B cell (primary cell): ENCODE measurements around the gene TMEM119. TPM values are rescaled to one million over a fixed set of nuclear protein-coding genes. Genes with fewer than 3 reads are reported as not detected.

ENCODE experiments used
- ATAC-seq: fragments of 200-7000 bp; cut with Tn5 transposase; one replicate; pipeline ENCODE4 v1.10.0; 2021; ENCODE audit warnings: low read depth, mild to moderate bottlenecking, moderate number of reproducible peaks, moderate library complexity
- CTCF ChIA-PET: fragments of 350-600 bp; sonication (Branson Sonifier 250); formaldehyde crosslinking; loops from one replicate; lab custom pipeline; 2021; ENCODE audit warnings: antibody characterized with exemption, inconsistent platforms; lab: Charles Lee
- POLR2A ChIA-PET: fragments of 350-600 bp; sonication (Branson Sonifier 250); formaldehyde crosslinking; loops from one replicate; lab custom pipeline; 2021; ENCODE audit warnings: antibody characterized with exemption; lab: Charles Lee
- DNase-seq: peaks from one replicate; pipeline ENCODE4 v3.0.0; 2013
- H2AFZ ChIP-seq: 2 replicates; pipeline ENCODE4 v1.6.1; 2012; ENCODE audit warnings: mild to moderate bottlenecking, low read depth, low read length; ENCODE audit not compliant: insufficient read depth, poor library complexity, severe bottlenecking
- H3K27ac ChIP-seq, 2 donors: 1 replicate in 1 of 2; 2 replicates in 1 of 2; pipeline ENCODE4 v1.5.1; 2012 to 2013; ENCODE audit warnings: low read length in 2 of 2, mild to moderate bottlenecking in 2 of 2, moderate library complexity in 1 of 2
- H3K27me3 ChIP-seq, 4 experiments: fragments of 200-600 bp in 1 of 4; sonication (generic) in 1 of 4; replicated peaks in 1 of 4; 1 replicate in 2 of 4; 2 replicates in 2 of 4; pipeline versions ENCODE4 v1.6.1 to v1.7.0; 2013 to 2016; ENCODE audit warnings: low read length in 3 of 4, mild to moderate bottlenecking in 2 of 4, mixed read lengths in 1 of 4, moderate library complexity in 1 of 4; ENCODE audit not compliant: insufficient read depth in 4 of 4, control insufficient read depth in 3 of 4; ENCODE audit errors: control extremely low read depth in 1 of 4
- H3K36me3 ChIP-seq, 2 experiments: replicated peaks in 1 of 2; 1 replicate in 1 of 2; 2 replicates in 1 of 2; pipeline versions ENCODE4 v1.6.1 to v1.7.1; 2013; ENCODE audit warnings: low read length in 1 of 2; ENCODE audit not compliant: insufficient read depth in 2 of 2, control insufficient read depth in 1 of 2; ENCODE audit errors: control extremely low read depth in 1 of 2, extremely low read depth in 1 of 2
- H3K4me1 ChIP-seq, 2 donors: fragments of 200-600 bp in 1 of 2; sonication (generic) in 1 of 2; 1 replicate in 1 of 2; 2 replicates in 1 of 2; pipeline versions ENCODE4 v1.5.1 to v1.6.1; 2013 to 2017; ENCODE audit warnings: low read length in 2 of 2; ENCODE audit not compliant: control insufficient read depth in 2 of 2, insufficient read depth in 2 of 2
- H3K4me2 ChIP-seq: replicated peaks from 2 replicates; pipeline ENCODE3; 2012; ENCODE audit warnings: mild to moderate bottlenecking, low read depth, low read length; ENCODE audit not compliant: poor library complexity, severe bottlenecking
- H3K4me3 ChIP-seq, 5 experiments: fragments of 200-600 bp in 1 of 5; sonication (generic) in 1 of 5; 1 replicate in 3 of 5; 2 replicates in 2 of 5; pipeline versions ENCODE4 v1.5.1 to v1.7.0; 2011 to 2016; ENCODE audit warnings: low read length in 4 of 5, mild to moderate bottlenecking in 4 of 5, low read depth in 2 of 5, control low read depth in 1 of 5, moderate library complexity in 1 of 5; ENCODE audit not compliant: insufficient read depth in 1 of 5; ENCODE audit errors: control extremely low read depth in 1 of 5, extremely low read depth in 1 of 5
- H3K79me2 ChIP-seq: fragments of 200-600 bp; sonication (generic); one replicate; pipeline ENCODE4 v1.6.0; 2016; ENCODE audit warnings: low read length; ENCODE audit not compliant: control insufficient read depth, insufficient read depth
- H3K9ac ChIP-seq: fragments of 200-600 bp; sonication (generic); 2 replicates; pipeline ENCODE4 v1.6.1; 2017; ENCODE audit warnings: mild to moderate bottlenecking, low read length, moderate library complexity
- H3K9me3 ChIP-seq, 3 donors: one replicate each; pipeline versions ENCODE4 v1.6.1 to v1.7.1; 2013; ENCODE audit warnings: low read length in 2 of 3; ENCODE audit not compliant: control insufficient read depth in 2 of 3, insufficient read depth in 1 of 3; ENCODE audit errors: control extremely low read depth in 1 of 3
- H4K20me1 ChIP-seq: 2 replicates; pipeline ENCODE4 v1.6.0; 2012; ENCODE audit warnings: mild to moderate bottlenecking, low read length; ENCODE audit not compliant: insufficient read depth, control insufficient read depth, poor library complexity, severe bottlenecking
- H3K27ac Mint-ChIP-seq: one replicate; pipeline ENCODE4 v1.8.0; 2021; ENCODE audit warnings: mixed read lengths
- H3K27me3 Mint-ChIP-seq: one replicate; pipeline ENCODE4 v1.8.0; 2021; ENCODE audit warnings: mixed read lengths
- H3K4me1 Mint-ChIP-seq: one replicate; pipeline ENCODE4 v1.8.0; 2021; ENCODE audit warnings: mixed read lengths
- H3K4me3 Mint-ChIP-seq: one replicate; pipeline ENCODE4 v1.8.0; 2021; ENCODE audit warnings: mixed read lengths
- H3K9me3 Mint-ChIP-seq: one replicate; pipeline ENCODE4 v1.8.0; 2022; ENCODE audit warnings: mixed read lengths; ENCODE audit not compliant: insufficient read depth
- EZH2 ChIP-seq: IDR thresholded peaks from 2 replicates; pipeline ENCODE4 v1.6.1; 2012; ENCODE audit warnings: borderline replicate concordance, low read depth, mild to moderate bottlenecking, moderate library complexity, low read length; ENCODE audit not compliant: insufficient read depth, poor library complexity, severe bottlenecking
- WGBS: methylation state at CpG from one replicate; pipeline ENCODE4 v1.1.5; 2013; ENCODE audit warnings: missing lambda C conversion rate; ENCODE audit not compliant: insufficient coverage; 5-methylcytosine and 5-hydroxymethylcytosine counted together
- intact Hi-C: fragments of 100-400 bp; cut with micrococcal nuclease; formaldehyde crosslinking; loops from one replicate; pipeline ENCODE4 v1.10.0; 2022
- polyA plus RNA-seq: library from polyadenylated mRNA; depleted of rRNA; stranded (reverse); fragments of >200 nt; gene quantifications from 2 replicates; pipeline ENCODE4 v1.2.3, GENCODE V29; 2012
- total RNA-seq, 2 donors: library from RNA; stranded (reverse); fragments of 120-200 nt in 1 of 2; gene quantifications; 1 replicate in 1 of 2; 2 replicates in 1 of 2; pipeline versions ENCODE4 v1.2.3 to v1.2.4, GENCODE V29; 2013 to 2022
- TF ChIP-seq, protein P1 (sequence below): fragments of 200-600 bp; IDR thresholded peaks from one replicate; pipeline ENCODE4 v1.8.0; 2022; ENCODE audit warnings: antibody characterized with exemption, mild to moderate bottlenecking

The TMEM119 gene
- total and polyA plus RNA-seq, 2 donors (not counting 1 experiment from before 2014, with no cell fraction given) = 0.25 TPM; not detected in 1

DNA sequence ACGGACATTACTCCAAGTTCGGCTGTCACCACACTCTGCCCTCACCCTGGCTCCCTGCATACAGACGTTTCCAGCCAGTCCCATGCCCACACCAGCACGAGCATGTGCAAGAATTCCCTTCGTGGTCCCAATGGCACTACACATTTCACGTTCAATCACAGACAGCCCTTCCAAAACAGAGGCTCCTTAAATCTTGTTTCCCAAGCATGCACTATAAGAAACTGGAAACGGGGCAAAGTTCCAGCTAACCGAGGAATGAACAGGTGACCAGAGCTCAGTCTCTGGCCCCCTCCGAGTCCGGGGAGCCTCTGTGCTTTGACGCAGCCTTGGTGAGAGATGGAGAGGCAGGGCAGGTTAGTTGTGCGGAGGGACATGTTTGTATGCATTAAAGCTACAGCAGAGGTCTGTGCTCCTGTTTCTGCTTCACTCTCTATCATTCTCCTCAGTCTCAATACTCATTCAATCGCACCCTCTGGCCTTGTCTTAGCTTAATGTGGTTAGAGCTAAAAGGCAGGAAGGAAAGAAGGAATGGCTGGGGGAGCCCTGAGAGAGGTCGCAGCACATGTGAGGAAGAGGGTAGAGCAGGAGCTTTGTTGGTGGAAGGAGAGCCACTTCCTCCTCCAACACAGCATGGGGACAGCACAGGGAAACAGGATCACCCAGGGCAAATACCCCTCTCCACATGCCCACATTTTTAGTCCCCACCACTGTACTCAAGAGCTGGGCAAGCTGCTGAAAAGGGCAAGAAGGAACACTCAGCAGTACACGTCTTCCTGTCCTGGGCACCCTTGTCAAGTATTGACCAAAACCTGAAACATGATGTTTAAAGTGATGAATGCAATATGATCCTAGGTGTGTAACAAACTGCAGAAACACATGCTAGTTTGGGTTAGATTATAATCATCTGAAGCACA is 48.1 kb upstream of the TMEM119 start:
- H3K27me3 Mint-ChIP-seq = no peaks in the 10 kb centered on the region
- peaks cover 32 to 35% of the 10 kb centered on the region in 2 donors for H3K4me1 ChIP-seq
- H3K4me3 Mint-ChIP-seq = peak overlapping the region; percentile 27

More for the DNA sequence above, 48.1 kb upstream of the TMEM119 start:
- H3K9me3 ChIP-seq = no peaks in the 10 kb centered on the region
- Mint-ChIP-seq H3K9me3 (no peaks in the 10 kb centered on the region), H3K27ac (peak overlapping the region; percentile 80), H3K4me1 (peaks cover 66% of the 10 kb centered on the region)
- no peak for TF ChIP-seq EZH2
- TF ChIP-seq, protein P1, sequence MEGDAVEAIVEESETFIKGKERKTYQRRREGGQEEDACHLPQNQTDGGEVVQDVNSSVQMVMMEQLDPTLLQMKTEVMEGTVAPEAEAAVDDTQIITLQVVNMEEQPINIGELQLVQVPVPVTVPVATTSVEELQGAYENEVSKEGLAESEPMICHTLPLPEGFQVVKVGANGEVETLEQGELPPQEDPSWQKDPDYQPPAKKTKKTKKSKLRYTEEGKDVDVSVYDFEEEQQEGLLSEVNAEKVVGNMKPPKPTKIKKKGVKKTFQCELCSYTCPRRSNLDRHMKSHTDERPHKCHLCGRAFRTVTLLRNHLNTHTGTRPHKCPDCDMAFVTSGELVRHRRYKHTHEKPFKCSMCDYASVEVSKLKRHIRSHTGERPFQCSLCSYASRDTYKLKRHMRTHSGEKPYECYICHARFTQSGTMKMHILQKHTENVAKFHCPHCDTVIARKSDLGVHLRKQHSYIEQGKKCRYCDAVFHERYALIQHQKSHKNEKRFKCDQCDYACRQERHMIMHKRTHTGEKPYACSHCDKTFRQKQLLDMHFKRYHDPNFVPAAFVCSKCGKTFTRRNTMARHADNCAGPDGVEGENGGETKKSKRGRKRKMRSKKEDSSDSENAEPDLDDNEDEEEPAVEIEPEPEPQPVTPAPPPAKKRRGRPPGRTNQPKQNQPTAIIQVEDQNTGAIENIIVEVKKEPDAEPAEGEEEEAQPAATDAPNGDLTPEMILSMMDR = no peak
- intact Hi-C loops = loop anchor here (2.0 kb wide), 1 partner anchor 27 kb away; no protein-coding TSS in a partner anchor
- ChIA-PET POLR2A (interaction anchor here (0.6 to 1.9 kb wide), 5 partner anchors 8 to 180 kb away, joined by 3 to 10 read pairs (median 4); no protein-coding TSS in a partner anchor), CTCF (interaction anchor here (0.7 to 10.3 kb wide), 10 partner anchors 11 to 448 kb away, joined by 4 to 133 read pairs (median 7); partner anchors contain the start of genes ISCU and SELPLG)
- H4K20me1 ChIP-seq = no peaks in the 10 kb centered on the region
- no peaks in the 10 kb centered on the region for H3K79me2 ChIP-seq
- no peak for DNase-seq
- peak overlapping the region in 1 of 2 donors; percentile 44 for H3K27ac ChIP-seq
- peaks cover 12 to 59% of the 10 kb centered on the region in 2 experiments for H3K36me3 ChIP-seq
- H3K27me3 ChIP-seq = no peaks in the 10 kb centered on the region
- peak overlapping the region; percentile 26 for H3K4me2 ChIP-seq
- 94% methylated on average over 8 of the region's 15 CpGs for WGBS
- no peak for ATAC-seq
- H3K4me3 ChIP-seq = no peak overlapping the region
- no peak overlapping the region for H3K9ac ChIP-seq
- no peak overlapping the region for H2AFZ ChIP-seq
